LNCAP (cell line): Measurements from ENCODE around the gene BTF3L4.

ENCODE experiments used
- TF ChIP-seq, protein P1 (sequence below): fragments of 450-650 bp; IDR thresholded peaks from 2 replicates; pipeline ENCODE4 v1.5.1; 2017; ENCODE audit warnings: mild to moderate bottlenecking

BTF3L4 gene

DNA sequence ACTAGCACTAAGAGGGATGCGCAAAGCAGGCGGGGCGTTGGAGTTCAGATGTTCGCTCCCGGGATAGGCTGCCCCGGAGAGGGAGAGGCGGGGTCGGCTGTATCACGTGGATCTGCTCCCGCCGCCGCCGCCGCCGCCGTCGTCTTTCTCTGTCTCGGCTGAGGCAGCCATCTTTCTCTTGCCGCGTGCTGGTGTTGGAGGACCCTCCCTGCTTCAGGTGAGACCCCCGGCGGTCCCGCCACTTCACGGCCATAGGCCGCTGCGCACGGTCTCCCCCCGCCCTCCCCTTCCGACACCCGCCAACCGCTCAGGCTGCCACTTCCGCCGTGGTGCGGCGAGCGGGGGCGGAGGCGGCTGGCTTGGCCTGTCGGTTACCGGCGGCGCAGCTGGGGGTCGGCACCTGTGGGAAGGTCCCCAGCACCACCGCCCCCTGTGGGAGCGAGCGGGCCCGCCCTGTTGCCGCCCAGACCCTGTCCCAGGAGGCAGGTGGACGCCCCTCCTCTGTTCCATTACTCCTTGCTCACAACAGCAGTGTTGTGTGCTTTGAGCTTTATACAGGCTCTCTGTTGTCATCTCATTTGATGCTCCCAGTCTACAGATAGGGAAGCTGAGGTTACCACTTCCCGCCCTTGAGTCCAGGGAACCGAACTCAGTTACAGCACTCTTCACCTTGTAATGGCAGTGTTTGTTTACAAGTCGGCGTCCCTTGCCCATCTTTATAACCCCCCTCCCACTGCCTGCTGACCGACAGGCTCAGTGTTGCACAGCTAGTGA is at the start of gene BTF3L4:
TSS of gene BTF3L4 (plus strand) at position 133 of the 774 bp plus-strand sequence. CDS start 3,553 bp downstream, outside the sequence.
- TF ChIP-seq, protein P1, sequence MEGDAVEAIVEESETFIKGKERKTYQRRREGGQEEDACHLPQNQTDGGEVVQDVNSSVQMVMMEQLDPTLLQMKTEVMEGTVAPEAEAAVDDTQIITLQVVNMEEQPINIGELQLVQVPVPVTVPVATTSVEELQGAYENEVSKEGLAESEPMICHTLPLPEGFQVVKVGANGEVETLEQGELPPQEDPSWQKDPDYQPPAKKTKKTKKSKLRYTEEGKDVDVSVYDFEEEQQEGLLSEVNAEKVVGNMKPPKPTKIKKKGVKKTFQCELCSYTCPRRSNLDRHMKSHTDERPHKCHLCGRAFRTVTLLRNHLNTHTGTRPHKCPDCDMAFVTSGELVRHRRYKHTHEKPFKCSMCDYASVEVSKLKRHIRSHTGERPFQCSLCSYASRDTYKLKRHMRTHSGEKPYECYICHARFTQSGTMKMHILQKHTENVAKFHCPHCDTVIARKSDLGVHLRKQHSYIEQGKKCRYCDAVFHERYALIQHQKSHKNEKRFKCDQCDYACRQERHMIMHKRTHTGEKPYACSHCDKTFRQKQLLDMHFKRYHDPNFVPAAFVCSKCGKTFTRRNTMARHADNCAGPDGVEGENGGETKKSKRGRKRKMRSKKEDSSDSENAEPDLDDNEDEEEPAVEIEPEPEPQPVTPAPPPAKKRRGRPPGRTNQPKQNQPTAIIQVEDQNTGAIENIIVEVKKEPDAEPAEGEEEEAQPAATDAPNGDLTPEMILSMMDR = no peak

DNA sequence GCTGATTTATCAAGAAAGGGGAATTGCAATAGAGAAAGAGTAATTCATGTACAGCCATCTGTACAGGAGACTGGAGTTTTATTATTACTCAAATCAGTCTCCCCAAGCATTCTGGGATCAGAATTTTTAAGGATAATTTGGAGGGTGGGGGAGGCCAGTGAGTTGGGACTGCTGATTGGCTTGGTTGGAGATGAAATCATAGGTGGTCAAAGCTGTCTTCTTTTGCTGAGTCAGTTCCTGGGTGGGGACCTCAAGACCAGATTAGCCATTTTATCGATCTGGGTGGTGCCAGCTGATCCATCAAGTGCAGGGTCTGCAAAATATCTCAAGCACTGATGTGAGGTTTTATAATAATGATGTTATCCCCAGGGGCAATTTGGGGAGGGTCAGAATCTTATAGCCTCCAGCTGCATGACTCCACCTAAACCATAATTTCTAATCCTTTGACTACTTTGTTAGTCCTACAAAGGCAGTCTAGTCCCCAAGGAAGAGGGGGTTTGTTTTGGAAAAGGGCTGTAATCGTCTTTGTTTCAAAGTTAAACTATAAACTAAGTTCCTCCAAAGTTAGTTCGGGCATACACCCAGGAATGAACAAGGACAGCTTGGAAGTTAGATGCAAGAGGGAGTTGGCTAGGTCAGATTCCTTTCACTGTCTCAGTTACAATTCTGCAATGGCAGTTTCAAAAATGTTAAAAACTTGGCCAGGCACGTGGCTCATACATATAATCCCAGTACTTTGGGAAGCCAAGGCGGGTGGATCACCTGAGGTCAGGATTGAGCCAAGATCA is 48.7 kb upstream of the BTF3L4 start:
- TF ChIP-seq, protein P1 = no peak

DNA sequence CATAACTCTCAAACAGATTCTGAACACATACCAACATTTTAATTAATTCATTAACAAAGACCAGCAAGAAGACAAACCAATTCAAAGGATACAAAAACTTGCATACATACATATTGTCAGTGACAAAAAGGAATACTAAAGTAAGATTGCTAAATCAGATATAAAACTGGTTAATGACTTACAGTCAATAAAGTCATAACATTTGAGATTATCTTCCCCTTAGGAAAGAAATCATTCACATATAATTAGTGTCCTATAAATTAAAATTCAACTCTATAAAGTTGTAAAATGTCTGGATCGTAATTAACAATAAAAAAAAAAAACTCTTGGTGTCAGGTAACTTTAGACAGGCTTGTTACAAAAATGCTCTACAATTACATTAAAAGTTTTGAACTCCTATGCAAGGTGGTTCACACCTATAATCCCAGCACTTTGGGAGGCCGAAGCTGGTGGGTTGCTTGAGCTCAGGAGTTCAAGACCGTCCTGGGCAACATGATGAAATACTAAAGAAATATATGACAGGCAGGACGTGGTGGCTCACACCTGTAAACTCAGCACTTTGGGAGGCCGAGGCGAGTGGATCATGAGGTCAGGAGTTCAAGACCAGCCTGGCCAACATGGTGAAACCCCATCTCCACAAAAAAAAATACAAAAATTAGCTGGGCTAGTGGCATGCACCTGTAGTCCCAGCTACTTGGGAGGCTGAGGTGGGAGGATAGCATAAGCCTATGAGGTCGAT is 47.9 kb upstream of the BTF3L4 start:
- TF ChIP-seq, protein P1 = no peak

DNA sequence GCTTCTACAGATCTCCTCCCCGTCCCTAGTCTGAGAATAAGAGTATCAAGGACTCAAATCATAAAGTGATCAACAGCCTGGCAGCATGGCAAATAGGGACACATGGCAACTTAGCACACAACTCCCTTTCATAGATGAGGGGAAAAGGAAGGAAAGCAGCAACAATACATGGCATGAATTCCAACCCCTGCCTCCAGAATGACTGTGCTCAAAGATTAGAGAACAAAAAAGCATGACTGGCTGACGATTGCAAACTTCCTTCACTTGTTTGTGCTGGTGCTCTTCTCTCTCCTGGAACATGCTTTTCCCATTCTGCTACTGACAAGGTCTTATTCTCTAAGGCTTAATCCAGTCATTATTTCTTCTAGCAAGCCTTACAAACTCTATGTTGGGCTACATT is 34.0 kb upstream of the BTF3L4 start:
- TF ChIP-seq, protein P1 = no peak

DNA sequence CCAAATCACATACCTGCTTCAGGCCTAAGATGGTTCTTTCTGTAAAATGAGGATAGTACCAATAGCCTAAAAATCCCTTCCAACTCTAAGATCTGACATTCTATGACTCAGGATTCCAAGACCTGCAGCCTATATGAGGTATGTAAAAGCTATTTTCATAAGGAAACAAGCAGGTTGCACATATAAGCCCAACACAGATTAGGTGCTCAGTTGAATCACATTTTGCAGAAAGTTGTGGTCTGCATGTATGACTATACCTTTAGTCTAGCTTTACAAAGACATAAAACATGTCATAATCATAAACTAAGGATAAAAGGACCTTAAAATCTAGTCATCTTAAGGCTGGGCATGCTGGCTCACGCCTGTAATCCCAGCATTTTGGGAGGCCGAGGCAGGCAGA is 29.8 kb upstream of the BTF3L4 start:
- TF ChIP-seq, protein P1 = no peak

DNA sequence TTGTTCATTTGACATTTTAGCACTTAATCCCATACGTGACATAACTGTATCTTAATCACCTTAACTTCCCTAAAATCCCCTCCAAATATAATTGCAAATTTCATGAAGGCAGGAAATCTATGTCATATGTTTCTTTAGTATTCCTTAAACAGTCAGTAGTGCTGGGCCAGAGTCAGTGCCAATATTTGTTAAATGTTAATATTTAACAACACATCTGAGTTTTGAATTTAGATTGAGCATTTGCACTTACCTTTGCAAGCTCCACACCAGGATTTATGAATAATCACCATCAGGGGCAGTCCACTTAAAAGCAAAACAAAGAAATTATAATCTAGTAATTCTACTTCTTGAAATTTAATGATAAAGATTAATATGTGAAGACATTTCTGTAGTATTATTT is 27.8 kb upstream of the BTF3L4 start:
- TF ChIP-seq, protein P1 = no peak

DNA sequence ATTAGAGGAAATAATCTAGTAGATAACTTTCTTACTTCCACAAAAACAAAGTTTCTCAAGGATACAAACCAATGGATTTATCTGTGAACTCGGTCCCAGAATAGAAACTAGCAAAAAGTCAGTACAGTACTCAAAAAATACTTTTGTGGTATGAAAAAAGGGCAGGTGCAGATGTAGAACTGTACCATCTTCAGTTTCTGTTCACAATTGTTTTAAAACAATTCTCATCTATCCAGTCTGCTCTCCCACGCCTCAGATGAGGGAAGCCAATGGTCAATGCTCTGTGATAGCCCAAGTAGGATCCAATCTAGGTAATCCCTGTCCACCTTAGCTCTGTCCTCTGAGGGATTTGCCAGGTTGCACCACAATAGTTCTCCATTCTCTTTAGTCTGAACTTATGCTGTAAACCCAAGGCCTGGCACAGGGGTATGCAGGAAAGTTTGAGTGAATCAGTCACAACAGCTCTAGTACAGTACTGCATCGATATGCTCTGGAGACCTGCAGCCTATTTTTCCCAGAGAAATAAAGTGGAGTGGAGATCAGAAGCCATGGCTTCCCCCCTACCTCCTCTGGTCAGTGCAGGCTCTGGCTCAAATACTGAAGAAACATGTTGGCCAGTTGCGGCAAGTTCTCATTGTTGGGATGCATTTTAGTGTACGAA is 23.8 kb upstream of the BTF3L4 start:
- TF ChIP-seq, protein P1 = no peak
